GM18520 (cell line): ENCODE measurements around the gene FOXA1.

ENCODE experiments used
- ATAC-seq: cut with Tn5 transposase; IDR thresholded peaks from one replicate; pipeline ENCODE4 v1.9.1; 2021; ENCODE audit not compliant: unreplicated experiment

FOXA1 gene

GRCh38 chr14:37594971-37595808 lies at the start of gene FOXA1, which contains the start of gene TTC6:
FOXA1 (minus strand) TSS chr14:37595249; CDS start chr14:37594972, 277 bp downstream.
TTC6 (plus strand) TSS chr14:37595629; CDS start chr14:37622065, 26,436 bp downstream.
- no peak for ATAC-seq

- no peak for ATAC-seq
These were observed 48.7 kb upstream of the FOXA1 start for GRCh38 chr14:37643701-37644100.

- no peak for ATAC-seq
These were observed 47.1 kb upstream of the FOXA1 start for GRCh38 chr14:37642125-37642524.

GRCh38 chr14:37641117-37641516 lies 46.1 kb upstream of the FOXA1 start:
- no peak for ATAC-seq

GRCh38 chr14:37638599-37638998 lies 43.5 kb upstream of the FOXA1 start:
- no peak for ATAC-seq

- ATAC-seq: no peak
These were observed 42.3 kb upstream of the FOXA1 start for GRCh38 chr14:37637341-37637740.

- no peak for ATAC-seq
These were observed 30.8 kb upstream of the FOXA1 start for GRCh38 chr14:37625597-37626595.

GRCh38 chr14:37623971-37624370 lies 28.9 kb upstream of the FOXA1 start:
- no peak for ATAC-seq

GRCh38 chr14:37623426-37623951 lies 28.4 kb upstream of the FOXA1 start:
- ATAC-seq: no peak

GRCh38 chr14:37622231-37622923 lies 27.3 kb upstream of the FOXA1 start:
- ATAC-seq: no peak

- no peak for ATAC-seq
These were observed 25.8 kb upstream of the FOXA1 start for GRCh38 chr14:37620856-37621255.

- no peak for ATAC-seq
These were observed 23.5 kb upstream of the FOXA1 start for GRCh38 chr14:37618498-37619028.

- no peak for ATAC-seq
These were observed 22.9 kb upstream of the FOXA1 start for GRCh38 chr14:37617864-37618365.

GRCh38 chr14:37616853-37617252 lies 21.8 kb upstream of the FOXA1 start:
- ATAC-seq: no peak

GRCh38 chr14:37615582-37616289 lies 20.7 kb upstream of the FOXA1 start:
- no peak for ATAC-seq

- ATAC-seq: no peak
These were observed 16.0 kb upstream of the FOXA1 start for GRCh38 chr14:37610945-37611523.

- no peak for ATAC-seq
These were observed 13.6 kb upstream of the FOXA1 start for GRCh38 chr14:37608649-37609048.

GRCh38 chr14:37606678-37607077 lies 11.6 kb upstream of the FOXA1 start:
- ATAC-seq: no peak

- no peak for ATAC-seq
These were observed 8.7 kb upstream of the FOXA1 start for GRCh38 chr14:37603688-37604251.
